HG02852 (cell line): ENCODE results near the gene ATP5F1D.

ENCODE experiments used
- ATAC-seq: cut with Tn5 transposase; IDR thresholded peaks from one replicate; pipeline ENCODE4 v1.9.1; 2021; ENCODE audit warnings: mild to moderate bottlenecking, moderate library complexity; ENCODE audit not compliant: unreplicated experiment

ATP5F1D gene

DNA sequence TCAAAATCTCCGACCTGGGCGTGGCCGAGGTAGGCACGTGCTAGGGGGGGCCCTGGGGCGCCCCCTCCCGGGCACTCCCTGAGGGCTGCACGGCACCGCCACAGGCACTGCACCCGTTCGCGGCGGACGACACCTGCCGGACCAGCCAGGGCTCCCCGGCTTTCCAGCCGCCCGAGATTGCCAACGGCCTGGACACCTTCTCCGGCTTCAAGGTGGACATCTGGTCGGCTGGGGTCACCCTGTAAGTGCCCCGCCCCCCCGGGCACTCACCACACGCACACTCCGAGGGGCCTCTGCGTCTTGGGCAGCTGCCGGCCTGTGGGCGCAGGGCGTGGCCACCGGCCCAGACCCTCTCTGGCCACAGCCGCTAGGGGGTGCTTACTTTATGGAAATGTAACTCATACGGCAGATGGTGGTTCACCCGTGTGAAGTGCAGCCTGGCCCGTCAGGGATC is 21.0 kb upstream of the ATP5F1D start:
- no peak for ATAC-seq

GRCh38 chr19:1220976-1221903 is 20.3 kb upstream of the ATP5F1D start:
- no peak for ATAC-seq

DNA sequence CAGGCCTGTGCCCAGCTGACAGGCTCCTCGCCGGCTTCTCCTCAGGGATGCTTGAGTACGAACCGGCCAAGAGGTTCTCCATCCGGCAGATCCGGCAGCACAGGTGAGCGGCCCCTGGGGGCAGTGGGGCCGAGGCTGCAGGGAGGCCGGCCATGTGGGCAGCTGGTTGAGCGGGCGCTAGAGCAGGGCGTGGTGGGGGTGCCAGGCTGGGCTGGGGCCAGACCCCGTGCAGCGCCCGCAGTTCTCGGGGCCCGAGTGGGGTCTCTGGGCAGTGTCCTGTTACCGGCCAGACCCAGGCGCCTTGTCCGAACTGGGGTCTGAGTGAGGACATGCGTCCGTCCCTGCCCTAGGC is 19.7 kb upstream of the ATP5F1D start:
- ATAC-seq = no peak

GRCh38 chr19:1222394-1222793 is 19.2 kb upstream of the ATP5F1D start:
- no peak for ATAC-seq

- ATAC-seq = no peak
Measured at GRCh38 chr19:1223018-1223855, 18.3 kb upstream of the ATP5F1D start.

- ATAC-seq = no peak
Measured at GRCh38 chr19:1224047-1224825, 17.3 kb upstream of the ATP5F1D start.

DNA sequence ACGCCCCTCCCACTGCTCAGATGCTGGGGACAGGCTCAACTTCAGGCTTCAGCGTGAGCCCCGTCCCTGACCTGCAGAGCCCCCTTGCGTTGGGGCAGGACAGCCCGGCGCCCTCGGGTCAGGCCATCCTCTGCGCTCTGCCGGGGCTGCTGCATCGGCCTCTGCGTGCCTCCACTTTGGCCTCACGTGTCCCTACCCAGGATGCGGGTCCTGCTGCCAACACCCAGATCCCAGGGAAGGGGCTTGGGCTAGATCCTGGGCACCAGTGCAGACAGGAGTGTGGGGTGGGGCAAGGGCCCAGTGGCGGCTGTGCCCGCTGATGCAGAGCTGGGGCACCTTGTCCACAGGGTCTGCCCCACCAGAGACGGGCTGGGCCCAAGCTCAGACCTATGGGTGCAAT is 16.7 kb upstream of the ATP5F1D start:
- no peak for ATAC-seq

DNA sequence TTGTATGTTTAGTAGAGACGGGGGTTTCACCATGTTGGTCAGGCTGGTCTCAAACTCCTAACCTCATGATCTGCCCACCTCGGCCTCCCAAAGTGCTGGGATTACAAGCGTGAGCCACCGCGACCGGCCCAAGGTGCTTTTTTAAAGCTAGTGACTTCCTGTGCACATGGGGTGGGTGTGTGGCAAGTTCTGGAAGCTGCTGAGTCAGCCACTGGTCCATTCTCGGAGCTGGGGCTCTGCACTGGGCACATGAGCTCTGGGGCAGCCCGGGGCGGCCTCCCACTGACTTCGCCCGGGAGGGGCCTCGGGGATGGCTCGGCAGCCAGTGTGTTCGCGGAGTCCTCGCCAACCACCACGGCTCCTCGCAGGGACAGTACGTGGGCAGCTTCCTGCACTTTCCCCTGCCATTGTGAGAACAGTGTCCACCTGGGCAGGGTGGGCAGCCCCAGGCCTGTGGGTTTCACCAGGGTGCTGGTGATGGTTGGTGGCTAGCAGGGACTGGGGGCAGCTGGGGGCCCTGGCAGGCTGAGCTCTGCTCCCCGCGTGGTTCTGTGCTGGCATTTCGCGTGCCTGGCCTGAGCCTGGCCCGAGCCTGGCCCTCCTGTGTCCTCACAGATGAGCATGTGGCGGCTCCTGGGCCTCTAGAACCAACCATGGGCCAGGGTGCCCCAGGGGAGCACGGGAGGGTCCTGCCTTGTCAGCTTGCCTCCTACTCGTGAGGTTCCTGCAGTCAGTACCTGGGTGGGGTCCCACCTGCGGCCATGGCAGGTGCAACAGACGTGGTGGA is 15.9 kb upstream of the ATP5F1D start:
- ATAC-seq = no peak

DNA sequence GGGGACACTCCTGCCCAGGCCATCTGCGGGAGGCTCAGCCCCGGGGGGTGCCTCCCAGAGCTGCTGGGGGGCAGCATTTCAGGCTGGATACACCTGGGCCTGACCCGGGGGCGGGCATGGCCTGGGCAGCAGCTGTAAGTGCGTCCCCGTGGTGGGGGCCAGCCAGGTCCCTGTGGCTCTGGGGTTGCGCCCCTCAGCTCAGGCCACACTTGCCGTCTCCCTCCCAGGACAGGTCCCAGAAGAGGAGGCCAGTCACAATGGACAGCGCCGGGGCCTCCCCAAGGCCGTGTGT is 15.4 kb upstream of the ATP5F1D start:
- ATAC-seq = no peak

GRCh38 chr19:1226522-1227303 is 14.8 kb upstream of the ATP5F1D start:
- ATAC-seq = no peak

- ATAC-seq = no peak
Measured at GRCh38 chr19:1227304-1228054, 14.1 kb upstream of the ATP5F1D start.

DNA sequence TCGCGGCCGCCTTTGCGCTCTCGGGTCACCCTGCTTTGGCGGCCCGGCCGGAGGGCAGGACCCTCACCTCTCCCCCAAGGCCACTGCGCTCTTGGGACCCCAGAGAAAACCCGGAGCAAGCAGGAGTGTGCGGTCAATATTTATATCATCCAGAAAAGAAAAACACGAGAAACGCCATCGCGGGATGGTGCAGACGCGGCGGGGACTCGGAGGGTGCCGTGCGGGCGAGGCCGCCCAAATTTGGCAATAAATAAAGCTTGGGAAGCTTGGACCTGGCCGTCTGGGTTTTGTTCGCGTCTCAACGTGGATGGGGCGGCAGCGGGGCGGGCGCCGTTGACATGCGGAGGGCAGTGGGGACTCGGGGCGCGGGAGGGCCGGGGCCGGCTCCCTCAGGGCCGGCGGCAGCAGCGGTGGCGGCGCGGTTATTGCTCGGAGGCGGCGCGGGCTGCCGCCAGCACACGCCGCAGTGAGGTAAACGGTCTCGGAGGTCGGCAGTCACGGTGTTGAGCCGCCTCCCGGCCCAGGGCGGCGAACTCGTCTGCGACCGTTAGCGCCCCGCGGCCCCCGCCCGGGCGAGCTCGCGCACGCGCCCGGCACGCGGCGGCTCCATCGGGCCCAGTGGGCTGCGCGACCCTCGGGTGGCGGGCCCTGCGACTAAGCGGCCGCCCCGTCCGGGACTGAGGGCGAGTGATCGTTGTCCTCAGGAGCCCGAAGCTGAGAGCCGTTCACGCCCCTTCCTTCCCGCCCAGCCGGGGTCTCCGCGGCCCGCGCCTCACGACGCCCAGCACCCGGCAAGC is 13.2 kb upstream of the ATP5F1D start:
- ATAC-seq = no peak

- ATAC-seq = no peak
Measured at GRCh38 chr19:1229056-1229923, 12.3 kb upstream of the ATP5F1D start.

DNA sequence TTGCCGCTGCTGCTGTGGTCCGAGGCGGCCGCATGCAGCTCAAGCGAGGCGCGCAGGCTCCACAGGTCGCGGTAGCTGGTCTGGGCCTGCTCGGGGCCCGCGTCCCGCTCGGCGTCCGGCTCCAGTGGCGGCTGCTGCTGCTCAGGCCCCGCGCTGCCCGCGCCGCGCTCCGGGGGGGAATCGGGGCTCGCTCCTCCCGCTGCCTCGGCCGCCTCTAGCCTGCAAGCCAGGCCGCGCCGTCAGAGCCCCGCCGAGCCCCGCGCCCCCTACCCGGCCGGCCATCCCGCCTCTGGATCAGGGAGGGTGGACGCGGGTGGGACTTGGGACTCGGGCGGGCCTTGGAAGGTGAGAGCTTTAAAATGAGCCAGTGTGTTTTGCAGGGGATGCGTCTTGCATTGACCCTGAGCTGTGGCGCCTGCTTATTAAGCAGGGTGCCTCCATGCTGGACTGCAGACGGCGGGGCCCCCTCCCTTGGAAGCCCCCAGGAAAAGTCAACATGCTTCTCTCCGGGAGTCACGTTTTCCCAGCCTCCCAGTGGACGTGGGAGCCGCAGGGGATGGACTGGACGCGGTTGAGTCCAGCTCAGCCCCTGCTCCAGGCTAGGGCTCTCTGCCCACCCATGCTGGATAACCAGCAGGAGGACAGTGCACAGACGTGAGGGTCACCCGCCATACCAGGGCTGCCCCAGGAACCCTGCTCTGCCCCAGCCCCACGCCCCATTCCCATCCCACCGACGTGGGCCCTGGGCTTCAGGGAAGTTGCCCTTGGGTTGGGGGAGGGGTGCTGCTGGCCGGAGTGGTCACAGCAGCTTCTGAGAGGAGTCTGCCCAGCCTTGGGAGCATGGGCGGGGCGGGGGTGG is 11.4 kb upstream of the ATP5F1D start:
- ATAC-seq = no peak

DNA sequence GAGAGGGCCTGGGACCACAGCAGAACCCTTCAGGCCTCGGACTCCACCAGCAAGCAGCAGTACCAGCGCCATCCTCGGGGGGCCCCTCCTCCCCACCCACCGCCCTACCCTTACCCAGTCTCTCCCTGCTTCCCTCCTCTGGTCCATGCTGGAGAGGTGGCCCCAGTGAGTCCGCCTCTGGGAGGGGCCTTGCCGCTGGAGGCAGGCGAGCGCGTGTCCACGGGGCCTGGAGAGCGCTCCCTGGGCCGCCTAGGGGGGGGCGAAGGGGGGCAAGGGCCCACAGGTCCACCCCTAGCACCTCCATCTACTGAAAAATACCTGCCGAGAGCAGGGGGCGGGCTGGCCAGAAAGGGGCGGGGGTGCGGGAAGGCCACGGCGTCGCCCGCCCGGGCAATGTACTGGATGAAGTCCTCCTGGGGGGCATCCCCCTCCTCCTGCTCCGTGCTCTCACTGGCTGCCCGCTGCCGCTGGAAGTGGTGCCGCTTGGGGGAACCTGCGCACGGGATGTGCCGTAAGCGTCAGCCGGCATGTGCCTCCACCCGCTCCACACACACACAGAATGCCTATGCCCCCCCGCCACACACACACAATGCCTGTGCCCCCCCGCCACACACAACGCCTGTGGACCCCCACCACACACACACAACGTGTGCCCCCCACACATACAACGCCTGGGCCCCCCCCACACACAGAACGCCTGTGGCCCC is 10.6 kb upstream of the ATP5F1D start:
- no peak for ATAC-seq
